GM21529 (cell line): ENCODE data around the gene REV1.
"Not testable (repeated sequence)": the region's sequence is repeated elsewhere in the genome, so short reads cannot be mapped to it uniquely, and the experiment has no call there.

Experiments used
- ATAC-seq: cut with Tn5 transposase; IDR thresholded peaks from one replicate; pipeline ENCODE4 v1.9.1; 2021; ENCODE audit not compliant: unreplicated experiment

The REV1 gene

GRCh38 chr2:99489761-99490622 is at the start of gene REV1:
Gene REV1 (minus strand): TSS chr2:99490017. CDS start chr2:99464975, 25,042 bp downstream.
- peak; percentile 76 for ATAC-seq

DNA sequence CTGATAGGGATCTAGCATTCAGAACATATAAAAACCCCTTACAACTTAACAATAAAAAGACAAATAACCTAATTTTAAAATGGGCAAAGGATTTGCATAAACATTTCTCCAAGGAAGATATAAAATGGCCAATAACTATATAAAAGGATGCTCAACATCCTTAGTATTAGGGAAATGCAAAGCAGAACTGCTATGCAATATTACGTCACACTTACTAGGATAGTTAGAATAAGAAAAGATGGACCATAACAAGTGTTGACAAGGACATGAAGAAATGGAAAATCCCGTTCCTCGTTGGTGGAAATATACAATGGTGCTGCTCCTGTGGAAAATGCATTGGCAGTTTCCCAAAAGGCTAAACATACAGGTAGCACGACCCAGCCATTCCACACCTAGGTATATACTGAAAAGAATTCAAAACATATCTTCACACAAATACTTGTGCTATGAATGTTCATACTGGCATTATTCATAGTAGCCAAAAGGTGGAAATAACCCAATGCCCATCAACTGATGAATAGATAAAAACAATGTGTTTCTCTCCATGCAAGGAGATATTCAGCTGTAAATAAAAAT is 48.2 kb upstream of the REV1 start:
- no peak for ATAC-seq

GRCh38 chr2:99524056-99524455 is 34.2 kb upstream of the REV1 start:
- no peak for ATAC-seq

DNA sequence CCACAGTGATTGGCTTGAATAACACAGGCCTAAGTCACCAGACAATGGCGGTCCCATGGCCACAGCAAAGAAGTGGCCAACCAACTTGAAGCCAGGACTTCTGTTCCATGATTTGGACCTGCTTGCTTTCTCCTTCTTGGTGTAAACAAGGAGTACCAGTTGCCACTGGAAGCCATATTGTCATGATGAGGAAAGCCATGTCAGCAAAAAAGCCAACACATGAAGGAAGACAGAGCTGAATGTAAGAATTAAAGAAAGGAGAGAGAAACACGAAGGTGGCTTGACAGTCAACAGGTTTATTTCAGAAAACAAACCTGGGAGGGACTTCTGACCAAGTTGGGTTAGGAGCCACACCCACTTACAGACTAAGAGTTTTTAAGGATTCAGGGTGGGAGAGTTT is 32.3 kb upstream of the REV1 start:
- no peak for ATAC-seq

DNA sequence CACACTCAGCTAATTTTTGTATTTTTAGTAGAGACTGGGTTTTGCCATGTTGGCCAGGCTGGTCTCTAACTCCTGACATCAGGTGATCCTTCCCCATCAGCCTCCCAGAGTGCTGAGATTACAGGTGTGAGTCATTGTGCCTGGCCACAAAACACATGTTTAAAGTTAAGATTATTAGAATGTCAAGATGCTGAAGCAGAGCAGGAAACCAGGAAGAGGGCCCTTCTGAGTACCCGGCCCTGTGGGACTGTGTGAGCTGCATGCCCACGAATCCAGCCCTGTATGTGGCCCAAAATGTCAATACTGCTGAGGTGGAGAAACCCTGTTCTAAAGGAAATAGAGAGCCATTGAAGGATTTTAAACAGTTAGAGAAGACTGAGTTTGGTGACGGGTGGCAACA is 31.0 kb upstream of the REV1 start:
- no peak for ATAC-seq

DNA sequence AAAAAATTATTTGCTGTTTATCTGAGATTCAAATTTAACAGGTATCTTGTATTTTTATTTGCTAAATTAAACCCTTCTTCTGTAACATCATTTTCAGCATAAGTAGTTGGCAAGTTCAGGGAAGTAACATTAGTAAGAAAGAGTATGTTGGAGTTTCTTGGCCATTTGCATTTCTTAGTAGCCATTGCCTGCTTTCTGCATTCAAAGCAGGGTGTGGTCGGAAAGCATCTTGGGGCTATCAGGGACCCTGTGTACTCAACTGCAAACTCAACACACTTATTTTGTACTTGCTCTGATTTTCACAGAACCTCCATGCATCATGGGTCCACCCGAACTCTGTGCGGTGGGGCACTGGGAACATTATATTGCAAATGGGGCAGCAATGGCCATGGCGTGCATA is 30.4 kb upstream of the REV1 start:
- ATAC-seq, result no peak

- no peak for ATAC-seq
Observed at GRCh38 chr2:99514357-99514756, 24.5 kb upstream of the REV1 start.

GRCh38 chr2:99512181-99512591 is 22.4 kb upstream of the REV1 start:
- no peak for ATAC-seq

GRCh38 chr2:99509387-99509786 is 19.6 kb upstream of the REV1 start:
- ATAC-seq, result no peak

DNA sequence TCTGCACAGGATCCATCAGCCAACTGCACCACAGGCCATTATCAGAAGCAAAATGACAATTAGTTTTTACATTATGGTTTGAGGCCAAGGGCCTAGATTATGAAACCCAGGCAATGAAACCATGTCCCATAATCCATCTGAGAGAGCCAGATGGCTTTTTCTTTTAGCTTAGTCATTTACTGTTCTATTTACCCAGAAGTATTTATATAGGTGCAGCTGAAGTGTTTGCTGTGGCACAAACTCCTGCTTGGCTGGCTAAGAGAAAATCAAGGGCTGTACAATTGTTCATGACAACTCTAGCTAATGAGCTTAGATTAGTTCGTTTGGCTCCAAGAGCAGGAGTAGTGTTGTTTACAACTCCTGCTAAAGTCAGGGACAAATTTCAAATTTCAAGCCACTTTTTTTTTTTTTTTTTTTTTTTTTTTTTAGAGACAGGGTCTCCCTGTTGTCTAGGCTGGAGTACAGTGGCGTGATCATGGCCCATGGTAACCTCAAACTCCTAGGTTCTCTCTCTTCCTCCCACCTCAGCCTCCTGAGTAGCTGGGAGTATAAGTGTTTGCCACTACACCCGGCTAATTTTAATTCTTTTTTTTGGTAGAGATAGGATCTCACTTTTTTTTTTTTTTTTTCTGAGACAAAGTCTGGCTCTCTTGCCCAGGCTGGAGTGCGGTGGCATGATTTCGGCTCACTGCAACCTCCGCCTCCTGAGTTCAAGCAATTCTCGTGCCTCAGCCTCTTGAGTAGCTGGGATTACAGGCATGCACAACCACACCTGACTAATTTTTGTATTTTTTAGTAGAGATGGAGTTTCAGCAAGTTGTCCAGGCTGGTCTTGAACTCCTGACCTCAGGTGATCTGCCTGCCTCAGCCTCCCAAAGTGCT is 18.4 kb upstream of the REV1 start:
- ATAC-seq, result no peak

- no peak for ATAC-seq
Observed at GRCh38 chr2:99504844-99505584, 15.2 kb upstream of the REV1 start.

DNA sequence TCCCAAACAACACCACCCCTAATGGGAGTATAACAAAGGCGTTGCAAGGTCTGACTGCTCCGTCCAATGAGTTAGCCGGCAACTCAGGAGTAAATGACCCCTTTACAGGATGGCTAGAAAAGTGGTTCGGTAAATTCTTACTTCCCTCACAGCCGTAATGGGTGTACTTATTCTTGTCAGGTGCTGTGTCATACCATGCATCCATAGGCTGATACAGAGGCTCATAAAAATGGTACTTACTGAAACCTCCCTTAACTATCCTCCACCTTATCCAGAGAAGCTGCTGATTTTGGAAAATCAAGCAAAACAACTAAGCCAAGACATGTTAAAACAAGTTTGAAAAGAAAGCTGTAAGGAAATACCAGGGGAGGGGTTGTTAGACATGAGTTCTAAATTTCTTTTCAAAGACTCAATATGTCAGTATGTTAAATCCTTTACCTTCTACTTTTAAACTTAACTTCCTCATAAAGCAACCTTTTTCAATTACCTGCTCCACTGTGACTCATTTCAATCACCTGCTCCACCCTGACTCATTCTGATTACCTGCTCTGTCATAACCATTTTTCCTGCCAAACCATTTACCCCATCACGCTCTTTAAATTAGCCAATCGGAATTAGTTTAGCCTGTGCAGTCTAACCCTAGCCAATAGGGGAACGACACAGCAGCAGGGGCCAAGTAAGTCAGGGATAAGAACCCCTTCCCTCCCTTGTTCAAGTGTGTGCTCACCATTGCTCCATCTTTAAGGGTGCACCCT is 14.0 kb upstream of the REV1 start:
- ATAC-seq, result not testable (repeated sequence)

DNA sequence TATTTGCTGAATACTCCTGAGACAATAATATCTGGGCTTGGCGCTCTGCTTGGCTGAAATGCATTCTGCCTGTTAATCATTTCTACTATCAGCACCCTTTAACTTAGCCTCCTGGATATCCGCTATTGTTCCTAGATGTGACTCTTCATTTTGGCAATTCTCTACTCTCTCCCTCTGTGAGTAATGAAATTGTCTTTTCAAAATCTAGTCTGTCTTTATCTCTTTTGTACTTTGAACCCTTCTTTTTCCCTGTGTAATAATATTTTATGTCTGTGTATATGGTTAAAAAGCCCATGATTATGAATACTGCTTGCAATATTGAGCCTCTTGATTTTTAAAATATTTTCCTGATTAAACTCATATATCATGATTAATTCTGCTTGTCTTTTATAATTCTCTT is 6.2 kb upstream of the REV1 start:
- ATAC-seq, result no peak

GRCh38 chr2:99495115-99495860 is 5.5 kb upstream of the REV1 start:
- ATAC-seq, result no peak

- no peak for ATAC-seq
Observed at GRCh38 chr2:99492721-99493120, 2.9 kb upstream of the REV1 start.

DNA sequence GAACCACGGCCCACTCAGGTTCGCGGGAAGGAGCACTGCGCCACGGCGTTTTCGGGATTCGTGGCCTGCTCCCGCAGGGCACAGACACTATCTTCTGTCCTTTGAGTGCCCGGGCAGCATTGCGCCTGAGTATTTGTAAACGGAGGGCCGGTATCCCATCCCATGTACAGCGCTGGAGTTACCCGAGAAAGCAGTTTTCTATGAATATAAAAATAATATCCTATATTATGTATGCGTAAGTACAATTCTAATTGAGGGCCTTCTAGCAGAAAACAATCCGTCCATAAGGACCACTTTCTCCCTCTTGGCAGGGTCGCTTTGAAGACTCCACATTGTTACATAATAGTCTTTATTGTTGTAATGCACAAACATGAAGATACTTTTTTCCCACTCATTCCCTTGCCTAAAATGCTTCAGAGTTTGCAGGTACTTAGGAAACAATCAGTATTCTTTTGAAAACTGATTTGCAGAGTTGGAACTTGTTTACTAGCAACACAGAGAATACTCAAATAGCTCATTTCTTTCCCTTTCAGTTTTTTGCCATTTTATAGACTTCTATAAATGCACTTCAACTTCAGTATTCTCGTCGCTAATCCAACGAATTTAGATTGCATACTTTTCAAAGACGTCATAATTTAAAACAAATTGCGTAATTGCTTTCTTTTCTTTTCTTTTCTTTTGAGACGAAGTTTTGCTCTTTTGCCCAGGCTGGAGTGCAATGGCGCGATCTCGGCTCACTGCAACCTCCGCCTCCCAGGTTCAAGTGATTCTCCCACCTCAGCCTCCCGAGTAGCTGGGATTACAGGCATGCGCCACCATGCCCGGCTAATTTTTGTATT is 1.0 kb upstream of the REV1 start:
- no peak for ATAC-seq

GRCh38 chr2:99489063-99489760 is 605 bp downstream of the REV1 start:
- peak; percentile 34 for ATAC-seq

DNA sequence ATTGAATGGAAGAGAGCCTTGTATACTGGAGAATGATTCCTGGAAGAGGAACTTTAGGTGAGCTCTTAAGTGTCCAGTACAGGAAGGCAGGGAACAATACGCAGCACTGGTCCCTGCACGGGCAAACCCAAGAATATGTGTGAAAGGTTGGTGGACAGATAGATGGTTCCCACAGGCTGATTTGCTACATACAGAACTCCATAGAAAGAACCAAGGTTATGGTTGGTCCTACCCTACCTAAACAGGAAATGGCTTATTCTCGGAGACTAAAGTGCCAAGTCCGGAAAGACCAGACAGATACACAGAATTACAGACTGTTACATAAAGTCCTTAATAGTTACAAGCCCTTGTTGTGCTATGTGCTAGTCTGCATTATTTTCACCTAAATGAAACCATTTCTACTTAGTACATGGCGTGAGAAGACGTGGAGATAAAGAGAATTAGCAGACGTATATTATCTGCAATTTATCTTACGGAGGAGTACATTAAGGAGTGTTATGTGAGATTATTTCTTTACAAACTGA is 1.2 kb downstream of the REV1 start:
- no peak for ATAC-seq
